ENCODE data around the gene CAMK1D.

Gene CAMK1D

GRCh38 chr10:12628964-12629766, 279.8 kb downstream of the CAMK1D start:
- no peak for DNase-seq (ENCODE audit: low read depth in 2 of 2)

GRCh38 chr10:12629767-12630165, 280.4 kb downstream of the CAMK1D start:
- DNase-seq (ENCODE audit: low read depth in 2 of 2), result no peak

DNA sequence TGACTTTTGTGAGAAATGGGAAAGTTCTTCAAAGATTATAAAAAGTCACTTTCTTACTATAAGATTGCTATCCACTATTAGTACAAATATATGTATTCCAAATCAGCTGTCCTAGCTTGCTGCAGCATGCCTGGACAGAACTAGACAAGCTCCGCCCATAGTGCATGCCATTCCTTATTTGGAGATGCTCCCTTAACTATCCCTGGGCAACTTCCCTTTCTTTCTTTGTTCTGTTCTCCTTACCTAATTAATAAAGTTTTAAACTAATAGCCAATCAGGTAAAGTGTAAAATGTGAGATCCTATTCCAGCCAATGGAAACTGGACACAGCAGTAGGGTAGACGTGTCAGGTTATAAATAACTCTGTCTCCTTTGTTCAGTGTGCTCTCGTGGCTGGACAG, 281.9 kb downstream of the CAMK1D start:
- no peak for DNase-seq (ENCODE audit: low read depth in 2 of 2)

DNA sequence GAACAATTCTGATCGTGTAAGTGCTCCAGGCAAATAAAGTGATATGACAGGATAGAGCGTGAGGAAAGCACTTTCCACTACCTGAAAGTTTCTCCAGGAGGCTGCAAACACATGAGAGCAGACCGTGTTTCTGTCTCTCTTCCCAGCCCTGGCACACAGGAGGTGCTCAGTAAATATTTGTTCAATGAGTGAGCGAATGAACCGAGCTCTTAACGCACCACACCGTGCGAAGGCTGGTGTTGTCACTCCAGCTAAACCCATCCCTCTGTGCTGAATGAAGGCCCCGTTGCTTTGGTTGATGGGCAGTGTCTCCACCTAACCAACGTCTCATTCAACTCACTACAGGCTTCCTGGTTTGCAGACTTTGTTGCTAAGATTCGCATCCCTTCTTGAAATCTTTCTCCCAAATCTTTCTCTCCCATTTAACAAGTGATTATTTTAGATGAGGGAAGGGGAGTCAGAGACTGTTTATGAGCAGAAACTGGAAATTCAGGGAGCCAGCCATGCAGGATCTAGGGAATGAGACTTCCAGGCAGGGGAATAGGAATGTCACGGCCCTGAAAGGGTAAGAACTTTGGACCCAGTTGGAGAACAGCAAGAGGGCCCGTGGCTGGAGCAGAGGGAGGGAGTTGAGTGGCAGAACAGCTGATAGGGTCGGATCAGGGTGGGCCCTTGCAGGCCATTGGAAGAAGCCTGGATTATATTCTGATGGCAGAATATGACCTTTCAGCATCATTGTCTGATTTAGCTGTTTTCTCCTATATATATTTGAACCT, 282.6 kb downstream of the CAMK1D start:
- DNase-seq (ENCODE audit: low read depth in 2 of 2), result no peak

GRCh38 chr10:12633776-12634620, 284.7 kb downstream of the CAMK1D start:
- DNase-seq (ENCODE audit: low read depth in 2 of 2), result no peak

GRCh38 chr10:12634621-12634931, 285.2 kb downstream of the CAMK1D start:
- no peak for DNase-seq (ENCODE audit: low read depth in 2 of 2)

GRCh38 chr10:12635127-12635541, 285.8 kb downstream of the CAMK1D start:
- DNase-seq (ENCODE audit: low read depth in 2 of 2), result no peak

DNA sequence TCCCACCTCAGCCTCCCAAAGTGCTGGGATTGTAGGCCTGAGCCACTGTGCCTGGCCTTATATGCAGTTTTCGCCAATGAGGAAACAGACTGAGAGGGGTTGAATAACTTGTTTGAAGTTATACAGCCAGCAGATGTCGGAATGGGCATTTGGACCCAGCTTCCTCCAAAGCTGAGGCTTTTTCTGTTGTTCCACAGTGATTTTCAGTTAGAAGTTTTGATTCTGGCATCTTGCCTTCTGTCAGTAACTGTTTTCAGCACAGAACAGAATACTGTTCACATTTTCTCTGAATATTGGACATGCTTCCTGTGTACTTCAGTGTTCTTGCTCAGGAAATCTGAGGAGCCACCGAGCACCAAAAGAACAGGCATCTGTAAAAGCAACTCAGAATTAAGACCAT, 287.2 kb downstream of the CAMK1D start:
- no peak for DNase-seq (ENCODE audit: low read depth in 2 of 2)

- DNase-seq (ENCODE audit: low read depth in 2 of 2), result no peak
Measured at GRCh38 chr10:12637649-12638048, 288.3 kb downstream of the CAMK1D start.

DNA sequence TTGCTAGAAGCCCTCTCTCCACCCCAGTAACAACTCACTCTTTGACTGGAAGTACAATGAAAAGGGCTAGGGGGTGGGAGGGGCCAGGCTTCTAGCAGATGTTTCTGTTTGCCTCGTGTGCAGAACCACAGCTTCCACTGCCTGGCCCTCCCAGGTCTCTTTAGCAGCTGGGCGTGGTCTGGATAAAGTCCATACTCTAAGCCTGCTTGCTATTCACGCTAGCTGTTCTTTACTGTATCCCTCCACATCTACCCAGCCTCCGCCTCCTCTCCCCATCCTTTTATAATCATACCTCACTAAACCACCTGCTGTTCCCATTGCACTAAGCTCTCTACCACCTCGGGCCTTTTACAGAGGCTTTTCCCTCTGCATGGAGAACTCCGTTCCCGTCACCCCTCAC, 288.8 kb downstream of the CAMK1D start:
- no peak for DNase-seq (ENCODE audit: low read depth in 2 of 2)

GRCh38 chr10:12638781-12639180, 289.4 kb downstream of the CAMK1D start:
- DNase-seq (ENCODE audit: low read depth in 2 of 2), result no peak

DNA sequence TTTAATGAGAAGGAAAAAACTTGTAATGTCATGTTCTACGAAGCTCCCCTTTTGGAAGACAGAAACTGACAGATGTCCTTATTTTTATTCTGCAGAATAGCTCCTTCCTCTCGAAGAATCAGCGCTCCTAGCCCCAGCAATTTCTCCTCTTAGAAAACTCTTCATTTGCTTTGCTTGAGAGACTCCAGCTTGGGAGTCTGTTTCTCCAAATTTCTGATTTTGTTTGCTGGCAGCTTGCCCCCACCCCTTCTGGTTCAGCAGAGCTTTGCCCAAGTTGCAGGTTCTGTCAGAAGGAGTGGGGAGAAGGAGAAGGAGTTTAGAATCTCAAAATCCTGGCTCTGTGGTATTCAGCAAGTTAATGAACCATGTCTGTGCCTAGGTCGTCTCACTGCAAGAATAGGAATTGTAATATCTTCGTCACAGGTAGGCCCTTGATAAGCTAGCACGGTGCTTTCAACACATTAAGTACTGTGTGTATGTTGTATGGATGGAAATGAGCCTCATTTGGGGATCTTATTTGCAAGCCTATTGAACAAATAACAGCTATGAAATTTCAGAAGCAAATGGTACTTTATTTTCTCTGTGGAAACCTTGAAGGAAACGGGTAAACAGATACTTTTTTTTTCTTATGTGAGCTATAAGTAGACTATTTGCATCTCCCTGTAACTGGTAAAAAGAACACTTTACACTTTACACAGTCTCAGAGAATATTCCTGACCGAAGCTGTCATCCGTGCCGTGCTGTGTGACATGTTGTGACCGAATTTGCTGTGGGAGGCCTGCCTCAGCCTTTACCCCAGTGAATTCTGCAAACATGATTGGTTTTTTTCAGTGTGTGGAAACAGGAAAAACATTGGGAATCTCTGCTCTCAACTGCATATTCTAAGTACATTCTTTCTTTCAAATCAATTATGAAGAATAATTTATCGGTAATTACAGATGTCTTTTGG, 290.9 kb downstream of the CAMK1D start:
- DNase-seq (ENCODE audit: low read depth in 2 of 2), result no peak

DNA sequence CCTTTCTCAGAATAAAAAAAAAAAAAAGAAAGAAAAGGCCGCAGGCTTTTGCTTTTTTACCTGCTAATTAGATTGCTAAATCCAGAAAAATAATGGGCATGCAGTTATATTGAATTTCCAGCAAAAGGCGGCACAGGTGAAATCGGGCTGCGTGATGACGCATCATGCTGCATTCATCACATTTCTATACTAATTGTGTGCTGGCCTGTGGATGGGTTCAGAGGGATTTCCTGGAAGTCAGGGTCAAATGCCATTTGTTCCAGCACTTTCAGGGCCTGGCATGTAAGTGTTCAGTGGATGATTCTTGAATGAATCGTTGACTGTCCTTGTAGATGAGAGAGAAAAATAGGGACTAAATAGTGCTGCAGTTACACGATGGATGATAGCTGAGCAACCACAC, 292.7 kb downstream of the CAMK1D start:
- DNase-seq (ENCODE audit: low read depth in 2 of 2), result no peak

DNA sequence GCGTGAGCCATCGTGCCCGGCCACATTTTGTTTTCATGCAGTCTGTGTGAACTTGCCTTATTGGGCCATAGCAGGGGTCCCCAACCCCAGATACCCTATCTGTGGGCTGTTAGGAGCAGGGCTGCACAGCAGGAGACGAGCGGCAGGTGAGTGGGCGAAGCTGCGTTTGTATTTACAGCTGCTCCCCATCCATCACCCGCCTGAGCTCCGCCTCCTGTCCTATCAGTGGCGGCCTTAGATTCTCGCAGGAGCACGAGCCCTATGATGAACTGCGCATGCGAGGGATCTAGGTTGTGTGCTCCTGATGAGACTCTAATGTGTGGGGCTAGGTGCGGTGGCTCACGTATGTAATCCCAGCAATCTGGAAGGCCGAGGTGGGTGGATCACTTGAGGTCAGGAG, 293.9 kb downstream of the CAMK1D start:
- no peak for DNase-seq (ENCODE audit: low read depth in 2 of 2)

DNA sequence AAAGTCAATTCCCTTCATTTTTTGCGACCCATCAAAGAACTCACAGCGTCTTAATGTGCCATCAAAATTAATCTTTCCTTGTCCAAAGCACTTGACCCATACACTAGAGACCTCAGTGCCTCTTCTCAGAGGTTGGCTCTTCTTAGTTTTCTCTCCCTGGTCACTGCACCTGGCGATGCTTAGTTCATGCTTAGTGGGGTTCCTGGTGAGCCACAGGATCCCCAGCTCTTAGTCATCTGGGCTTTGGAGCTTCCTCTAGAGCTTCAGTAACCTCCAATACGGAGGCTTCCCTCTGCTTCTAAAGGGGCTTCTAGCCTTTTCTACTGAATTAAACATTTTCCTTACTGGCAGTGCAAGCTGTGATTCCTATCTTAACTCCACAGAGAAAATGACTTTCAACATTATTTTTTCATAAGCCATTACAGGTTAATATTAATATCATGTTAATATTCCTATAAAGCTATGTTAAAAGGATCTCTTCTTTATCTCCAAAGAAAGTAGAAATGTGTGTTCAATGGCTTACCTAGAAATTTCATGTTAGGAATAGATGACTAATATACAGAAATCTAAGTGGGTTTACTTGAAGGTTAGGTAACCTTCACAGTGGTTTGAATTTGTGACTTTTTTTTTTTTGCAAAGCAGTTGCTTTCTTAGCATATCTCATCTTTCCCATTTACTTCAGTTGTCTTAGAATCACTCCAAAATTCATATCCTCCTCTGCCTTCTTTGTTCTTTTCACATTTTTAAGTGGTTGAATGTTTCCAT, 295.2 kb downstream of the CAMK1D start:
- no peak for DNase-seq (ENCODE audit: low read depth in 2 of 2)

- no peak for DNase-seq (ENCODE audit: low read depth in 2 of 2)
Measured at GRCh38 chr10:12645449-12645848, 296.1 kb downstream of the CAMK1D start.

GRCh38 chr10:12649012-12649584, 299.8 kb downstream of the CAMK1D start:
- DNase-seq (ENCODE audit: low read depth in 2 of 2), result no peak

DNA sequence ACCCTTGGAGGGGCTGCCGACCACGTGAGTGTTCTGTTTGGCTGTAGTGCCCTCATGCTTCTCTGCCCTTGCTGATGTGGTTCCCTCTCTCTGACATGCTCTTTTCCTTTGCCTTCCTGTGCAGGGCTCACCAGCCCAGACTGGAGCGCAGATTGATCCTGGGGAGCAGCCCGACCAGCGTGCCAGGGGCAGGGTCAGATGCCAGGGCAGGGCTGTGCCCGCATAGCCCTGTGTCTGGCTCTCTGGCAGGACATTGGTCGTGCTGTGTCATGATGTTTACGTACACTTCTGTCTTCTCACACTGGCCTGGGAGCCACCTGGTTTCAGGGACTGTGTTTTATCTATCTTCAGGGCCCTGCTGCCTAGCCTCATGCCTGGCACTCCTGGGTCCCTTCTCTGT, 300.8 kb downstream of the CAMK1D start:
- DNase-seq (ENCODE audit: low read depth in 2 of 2), result no peak

- DNase-seq (ENCODE audit: low read depth in 2 of 2), result no peak
Measured at GRCh38 chr10:12650538-12651298, 301.4 kb downstream of the CAMK1D start.
